Kidney (tissue), 14 donors: ENCODE data around the gene CCR6. TPM values are rescaled to one million over a fixed set of nuclear protein-coding genes. Genes with fewer than 3 reads are reported as not detected.

Experiments used
- DNase-seq, 5 donors: peaks; one replicate each; pipeline ENCODE4 v3.0.0-alpha.2; 2013 to 2020
- FAIRE-seq: peaks from 2 replicates; lab custom pipeline; 2012; peaks lifted over from hg19 to GRCh38; lab: Jason Lieb, UNC
- H3K27ac ChIP-seq, 2 donors: one replicate each; pipeline ENCODE4 v1.7.0; 2013; ENCODE audit warnings: low read depth in 2 of 2, low read length in 2 of 2, inconsistent platforms in 1 of 2
- H3K27me3 ChIP-seq: one replicate; pipeline ENCODE4 v1.7.1; 2013; ENCODE audit warnings: low read length, inconsistent platforms; ENCODE audit not compliant: control insufficient read depth, insufficient read depth
- H3K36me3 ChIP-seq, 3 donors: one replicate each; pipeline versions ENCODE4 v1.7.0 to v1.7.1; 2013; ENCODE audit warnings: low read length in 3 of 3, control low read depth in 1 of 3, inconsistent platforms in 1 of 3; ENCODE audit not compliant: insufficient read depth in 3 of 3, control insufficient read depth in 2 of 3
- H3K4me1 ChIP-seq, 3 donors: one replicate each; pipeline versions ENCODE4 v1.7.0 to v1.7.1; 2013; ENCODE audit warnings: low read length in 3 of 3, inconsistent platforms in 1 of 3, low read depth in 1 of 3; ENCODE audit not compliant: control insufficient read depth in 2 of 3, insufficient read depth in 2 of 3
- H3K4me3 ChIP-seq, 3 donors: one replicate each; pipeline versions ENCODE4 v1.7.0 to v1.8.1; 2013; ENCODE audit warnings: low read length in 3 of 3, control low read depth in 1 of 3, inconsistent platforms in 1 of 3
- H3K9ac ChIP-seq, 3 donors: one replicate each; pipeline versions ENCODE4 v1.7.0 to v1.7.1; 2013; ENCODE audit warnings: low read length in 3 of 3, control low read depth in 1 of 3, inconsistent platforms in 1 of 3
- H3K9me3 ChIP-seq, 3 donors: one replicate each; pipeline versions ENCODE4 v1.7.0 to v1.7.1; 2013; ENCODE audit warnings: low read length in 3 of 3, control low read depth in 1 of 3, inconsistent platforms in 1 of 3; ENCODE audit not compliant: control insufficient read depth in 2 of 3, insufficient read depth in 1 of 3
- CTCF ChIP-seq: IDR thresholded peaks from 3 replicates; pipeline ENCODE4 v1.5.1; 2012; ENCODE audit warnings: mild to moderate bottlenecking, moderate library complexity, borderline replicate concordance; ENCODE audit not compliant: insufficient read depth; ENCODE audit errors: extremely low read depth
- intact Hi-C: fragments of 100-400 bp; cut with DNase I; formaldehyde crosslinking; loops from one replicate; pipeline ENCODE4 v1.11.1; 2022
- polyA plus RNA-seq: library from polyadenylated mRNA; stranded (reverse); fragments of 350-450 nt; fragmentation: Illumina TruSeq; extraction: RNeasy Lipid Tissue Mini Kit (QIAGEN cat#74804); gene quantifications from one replicate; pipeline ENCODE4 v1.2.3, GENCODE V29; 2014; ENCODE audit warnings: low read depth, low replicate concordance; ENCODE audit not compliant: insufficient read depth
- total RNA-seq: library from RNA; stranded (reverse); fragmentation: NEBNext Ultra II Directional; extraction: Animal tissue kit (Norgen Biotek cat#: 25700); gene quantifications from one replicate; pipeline ENCODE4 v1.2.1, GENCODE V29; 2021
- donor health status: control.
- donor health status: control.
- donor health status: control.
- donor health status: control.
- donor health status: control.
- donor health status: DM: yes; HTN: yes; CAD: no.
- donor health status: Normal renal cell carcinoma (clear cell type).

Gene CCR6
- total and polyA plus RNA-seq, 2 donors from 2014 or later: 0.43 to 0.54 TPM

GRCh38 chr6:167111597-167111996 is 11.3 kb upstream of the CCR6 start:
- no peak overlapping the region for H3K9ac ChIP-seq
- no peaks in the 10 kb centered on the region for H3K4me1 ChIP-seq
- H3K9me3 ChIP-seq: no peaks in the 10 kb centered on the region
- no peak overlapping the region for H3K27ac ChIP-seq
- H3K27me3 ChIP-seq: no peaks in the 10 kb centered on the region
- H3K36me3 ChIP-seq: no peaks in the 10 kb centered on the region
- intact Hi-C loops: no loop called here
- H3K4me3 ChIP-seq: no peak overlapping the region
- no peak for FAIRE-seq
- DNase-seq: no peak
- TF ChIP-seq CTCF: no peak

- DNase-seq (no peak), FAIRE-seq (no peak)
- no peak overlapping the region for H3K27ac ChIP-seq
- no peaks in the 10 kb centered on the region for H3K36me3 ChIP-seq
- intact Hi-C loops: no loop called here
- no peak overlapping the region for H3K9ac ChIP-seq
- no peak overlapping the region for H3K4me3 ChIP-seq
- no peaks in the 10 kb centered on the region for H3K27me3 ChIP-seq
- no peaks in the 10 kb centered on the region for H3K9me3 ChIP-seq
- no peaks in the 10 kb centered on the region for H3K4me1 ChIP-seq
- no peak for TF ChIP-seq CTCF
These were observed 10.5 kb upstream of the CCR6 start for GRCh38 chr6:167112421-167112820.

- no peak for DNase-seq
- no peak overlapping the region for H3K4me3 ChIP-seq
- TF ChIP-seq CTCF: no peak
- H3K27me3 ChIP-seq: no peaks in the 10 kb centered on the region
- FAIRE-seq: no peak
- no peaks in the 10 kb centered on the region for H3K4me1 ChIP-seq
- no peaks in the 10 kb centered on the region for H3K36me3 ChIP-seq
- H3K9ac ChIP-seq: no peak overlapping the region
- no peak overlapping the region for H3K27ac ChIP-seq
- no peaks in the 10 kb centered on the region for H3K9me3 ChIP-seq
- intact Hi-C loops: no loop called here
These were observed 9.7 kb upstream of the CCR6 start for GRCh38 chr6:167113047-167113754.
